Naive thymus-derived CD4-positive, alpha-beta T cell (primary cell): ENCODE data around the gene WTAP. TPM values are rescaled to one million over a fixed set of nuclear protein-coding genes. Genes with fewer than 3 reads are reported as not detected.

ENCODE experiments used
- ATAC-seq: fragments of 150-1000 bp; cut with Tn5 transposase; 2 replicates; pipeline ENCODE4 v1.10.0; 2021; ENCODE audit warnings: mild to moderate bottlenecking, moderate library complexity
- CTCF ChIA-PET: fragments of 350-600 bp; sonication (Branson Sonifier 250); formaldehyde crosslinking; loops from one replicate; lab custom pipeline; 2021; ENCODE audit warnings: antibody characterized with exemption; lab: Charles Lee
- POLR2A ChIA-PET: fragments of 350-600 bp; sonication (Branson Sonifier 250); formaldehyde crosslinking; loops from one replicate; lab custom pipeline; 2021; ENCODE audit warnings: antibody characterized with exemption, inconsistent platforms; lab: Charles Lee
- DNase-seq, 9 donors: peaks; one replicate each; pipeline versions ENCODE4 v3.0.0 to v3.0.0-alpha.2; 2020 to 2022; ENCODE audit warnings: mixed read lengths in 1 of 9
- H3K27ac ChIP-seq: one replicate; pipeline ENCODE4 v1.7.0; 2013; ENCODE audit warnings: mild to moderate bottlenecking, low read depth, low read length, moderate library complexity
- H3K27me3 ChIP-seq, 2 donors: one replicate each; pipeline ENCODE4 v1.7.0; 2013; ENCODE audit warnings: low read length in 2 of 2, mild to moderate bottlenecking in 2 of 2, moderate library complexity in 2 of 2; ENCODE audit not compliant: control insufficient read depth in 2 of 2, insufficient read depth in 2 of 2
- H3K36me3 ChIP-seq, 3 experiments: 1 replicate in 2 of 3; 2 replicates in 1 of 3; pipeline ENCODE4 v1.7.0; 2013; ENCODE audit warnings: low read length in 3 of 3, mild to moderate bottlenecking in 3 of 3, moderate library complexity in 1 of 3; ENCODE audit not compliant: insufficient read depth in 3 of 3, control insufficient read depth in 2 of 3
- H3K4me1 ChIP-seq, 2 donors: one replicate each; pipeline ENCODE4 v1.7.0; 2013; ENCODE audit warnings: low read length in 2 of 2, mild to moderate bottlenecking in 2 of 2, moderate library complexity in 1 of 2; ENCODE audit not compliant: control insufficient read depth in 2 of 2, insufficient read depth in 2 of 2
- H3K4me3 ChIP-seq: 2 replicates; pipeline ENCODE4 v1.7.0; 2013; ENCODE audit warnings: mild to moderate bottlenecking, low read length
- H3K9me3 ChIP-seq, 3 experiments: 1 replicate in 2 of 3; 2 replicates in 1 of 3; pipeline ENCODE4 v1.7.0; 2013; ENCODE audit warnings: low read length in 3 of 3; ENCODE audit not compliant: control insufficient read depth in 2 of 3
- H3K27ac Mint-ChIP-seq, 9 donors: one replicate each; pipeline ENCODE4 v1.8.0; 2020 to 2022; ENCODE audit warnings: mixed read lengths in 9 of 9, mild to moderate bottlenecking in 8 of 9, moderate library complexity in 5 of 9, inconsistent platforms in 2 of 9
- H3K27me3 Mint-ChIP-seq, 5 donors: one replicate each; pipeline ENCODE4 v1.8.0; 2021 to 2022; ENCODE audit warnings: mixed read lengths in 5 of 5, mild to moderate bottlenecking in 1 of 5
- H3K36me3 Mint-ChIP-seq, 5 donors: one replicate each; pipeline ENCODE4 v1.8.0; 2020 to 2022; ENCODE audit warnings: mixed read lengths in 5 of 5, mild to moderate bottlenecking in 3 of 5, inconsistent platforms in 1 of 5
- H3K4me1 Mint-ChIP-seq, 7 donors: one replicate each; pipeline ENCODE4 v1.8.0; 2020 to 2022; ENCODE audit warnings: mixed read lengths in 7 of 7, mild to moderate bottlenecking in 3 of 7, inconsistent platforms in 1 of 7
- H3K4me3 Mint-ChIP-seq, 10 donors: one replicate each; pipeline ENCODE4 v1.8.0; 2020 to 2022; ENCODE audit warnings: mild to moderate bottlenecking in 10 of 10, mixed read lengths in 10 of 10, moderate library complexity in 6 of 10, inconsistent platforms in 2 of 10
- H3K9me3 Mint-ChIP-seq, 11 donors: one replicate each; pipeline ENCODE4 v1.8.0; 2020 to 2022; ENCODE audit warnings: mixed read lengths in 11 of 11, mild to moderate bottlenecking in 4 of 11, inconsistent platforms in 1 of 11, moderate library complexity in 1 of 11
- intact Hi-C, 2 donors: fragments of 100-400 bp; cut with micrococcal nuclease; formaldehyde crosslinking; loops; one replicate each; pipeline ENCODE4 v1.15.1; 2023
- polyA plus RNA-seq, 2 donors: library from polyadenylated mRNA; unstranded; fragments of 300-500 nt; fragmentation: Illumina TruSeq; gene quantifications; one replicate each; pipeline ENCODE4 v1.2.3, GENCODE V29; 2021
- total RNA-seq, 6 experiments: library from RNA in 5 of 6; stranded (reverse) in 5 of 6; gene quantifications; 1 replicate in 5 of 6; 2 replicates in 1 of 6; pipeline ENCODE4 v1.2.3 and lab custom pipeline; 2021 to 2026

WTAP gene
- total and polyA plus RNA-seq, 7 experiments from 2014 or later, result 117 to 152 (median 133) TPM

DNA sequence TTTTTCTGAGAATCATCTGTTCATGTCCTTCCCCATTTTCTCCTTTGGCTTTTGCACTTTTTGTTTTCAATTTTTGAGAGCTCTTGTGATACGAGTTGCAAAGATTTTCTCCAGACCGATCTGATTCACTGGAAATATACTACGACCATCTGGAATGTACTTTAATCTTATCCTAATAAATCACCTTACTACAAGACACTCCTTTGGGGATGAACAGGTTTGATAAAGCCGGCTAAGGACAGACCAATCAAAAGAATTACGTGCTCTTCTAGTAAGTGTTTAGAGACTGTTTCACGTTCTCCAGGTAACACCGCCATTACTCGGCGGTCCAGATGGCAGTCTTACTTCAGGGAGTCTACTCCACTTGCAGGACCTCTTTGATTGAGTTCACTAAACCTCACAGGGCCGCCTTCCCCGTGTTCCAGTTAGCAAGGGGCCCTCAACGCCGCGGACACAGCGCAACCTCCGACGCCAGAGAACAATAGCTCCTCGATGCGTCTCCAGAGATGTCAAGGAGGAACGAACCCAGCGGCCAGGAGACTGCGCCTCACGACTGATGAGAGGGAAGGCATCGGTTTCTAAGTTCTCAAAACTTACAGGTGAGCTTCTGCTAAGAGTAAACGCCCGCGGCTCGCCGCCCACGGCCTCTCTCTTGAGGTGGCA lies 920 bp upstream of the WTAP start:
- H3K4me1 Mint-ChIP-seq, result peaks cover 33 to 72% (median 61%) of the 10 kb centered on the region in 7 donors
- CTCF ChIA-PET, result interaction anchor here (1.0 to 1.8 kb wide), 4 partner anchors 31 to 57 kb away, joined by 3 to 7 read pairs (median 4); partner anchors contain the start of gene ACAT2
- H3K27ac ChIP-seq, result peak overlapping the region; percentile 91
- no peaks in the 10 kb centered on the region for H3K9me3 ChIP-seq
- peak overlapping the region; percentile 87 to 97 (median 95) for H3K4me3 Mint-ChIP-seq
- H3K9me3 Mint-ChIP-seq, result peaks cover 0 to 17% (median 3%) of the 10 kb centered on the region in 11 donors
- ATAC-seq (peak; percentile 5), DNase-seq (no peak)
- peaks cover 0 to 5% (median 0%) of the 10 kb centered on the region in 3 experiments for H3K36me3 ChIP-seq
- peaks cover 29 to 31% of the 10 kb centered on the region in 2 donors for H3K4me1 ChIP-seq
- H3K4me3 ChIP-seq, result peak overlapping the region; percentile 89
- H3K27ac Mint-ChIP-seq, result peak overlapping the region; percentile 95 to 100 (median 99)
- intact Hi-C loops, result loop anchor here (2.0 to 10.0 kb wide), 6 partner anchors 242 to 1546 kb away; partner anchors contain the start of genes AGPAT4 (in 1 of the 2), EZR (in 1 of the 2), IGF2R (in 1 of the 2) and MAP3K4 (in 1 of the 2)
- peaks cover 0 to 6% (median 0%) of the 10 kb centered on the region in 5 donors for H3K27me3 Mint-ChIP-seq
- no peaks in the 10 kb centered on the region for H3K27me3 ChIP-seq
- H3K36me3 Mint-ChIP-seq, result peaks cover 7 to 25% (median 13%) of the 10 kb centered on the region in 5 donors
- POLR2A ChIA-PET, result interaction anchor here (0.7 to 5.8 kb wide), 20 partner anchors 9 to 1558 kb away, joined by 3 to 115 read pairs (median 5); partner anchors contain the start of genes ACAT2, GTF2H5, IGF2R and MRPL18

- DNase-seq (peak in 1 of 9 donors; percentile 31), ATAC-seq (peak; percentile 19)
- ChIA-PET CTCF (interaction anchor here (1.4 kb wide), 1 partner anchor 36 kb away, joined by 5 read pairs; no protein-coding TSS in a partner anchor), POLR2A (interaction anchor here (0.6 to 5.8 kb wide), 8 partner anchors 10 to 135 kb away, joined by 3 to 115 read pairs (median 8); partner anchors contain the start of genes ACAT2, MRPL18, SOD2 and TCP1)
- intact Hi-C loops, result loop anchor here (1.0 to 10.0 kb wide), 13 partner anchors 7 to 1544 kb away; partner anchors contain the start of genes ACAT2 (in 2 of the 2), SOD2 (in 2 of the 2), TCP1 (in 2 of the 2) and AGPAT4 (in 1 of the 2)
- Mint-ChIP-seq H3K27me3 (peaks cover 0 to 6% (median 0%) of the 10 kb centered on the region in 5 donors), H3K36me3 (peaks cover 5 to 23% (median 8%) of the 10 kb centered on the region in 5 donors), H3K4me1 (peaks cover 36 to 79% (median 68%) of the 10 kb centered on the region in 7 donors), H3K27ac (peak overlapping the region; percentile 85 to 95 (median 92)), H3K9me3 (peaks cover 0 to 11% (median 3%) of the 10 kb centered on the region in 11 donors), H3K4me3 (peak overlapping the region; percentile 85 to 96 (median 92))
- H3K27me3 ChIP-seq, result no peaks in the 10 kb centered on the region
- H3K27ac ChIP-seq, result peak overlapping the region; percentile 91
- H3K4me3 ChIP-seq, result peak overlapping the region; percentile 89
- no peaks in the 10 kb centered on the region for H3K9me3 ChIP-seq
- H3K4me1 ChIP-seq, result peaks cover 33 to 34% of the 10 kb centered on the region in 2 donors
- H3K36me3 ChIP-seq, result peaks cover 0 to 5% (median 0%) of the 10 kb centered on the region in 3 experiments
These were observed 575 bp downstream of the WTAP start for GRCh38 chr6:159727717-159728445.

GRCh38 chr6:159728531-159728964 lies 1.2 kb downstream of the WTAP start:
- Mint-ChIP-seq H3K4me3 (peak overlapping the region; percentile 85 to 96 (median 92)), H3K4me1 (peaks cover 33 to 77% (median 66%) of the 10 kb centered on the region in 7 donors), H3K9me3 (peaks cover 0 to 6% (median 0%) of the 10 kb centered on the region in 11 donors), H3K27ac (peak overlapping the region; percentile 85 to 95 (median 92)), H3K27me3 (peaks cover 0 to 6% (median 0%) of the 10 kb centered on the region in 5 donors), H3K36me3 (peaks cover 0 to 17% (median 3%) of the 10 kb centered on the region in 5 donors)
- intact Hi-C loops, result loop anchor here (2.0 to 10.0 kb wide), 4 partner anchors 16 to 1544 kb away; partner anchors contain the start of genes AGPAT4 (in 1 of the 2), EZR (in 1 of the 2) and TAGAP (in 1 of the 2)
- H3K27ac ChIP-seq, result peak overlapping the region; percentile 91
- H3K9me3 ChIP-seq, result no peaks in the 10 kb centered on the region
- H3K4me3 ChIP-seq, result peak overlapping the region; percentile 89
- H3K27me3 ChIP-seq, result no peaks in the 10 kb centered on the region
- peak in 1 of 9 donors; percentile 7 for DNase-seq
- ChIA-PET POLR2A (interaction anchor here (0.6 to 5.8 kb wide), 9 partner anchors 10 to 134 kb away, joined by 3 to 115 read pairs (median 4); partner anchors contain the start of genes ACAT2, MRPL18, SOD2 and TCP1), CTCF (interaction anchor here (1.4 kb wide), 1 partner anchor 37 kb away, joined by 5 read pairs; no protein-coding TSS in a partner anchor)
- peaks cover 0 to 5% (median 0%) of the 10 kb centered on the region in 3 experiments for H3K36me3 ChIP-seq
- no peak for ATAC-seq
- peaks cover 34 to 36% of the 10 kb centered on the region in 2 donors for H3K4me1 ChIP-seq

DNA sequence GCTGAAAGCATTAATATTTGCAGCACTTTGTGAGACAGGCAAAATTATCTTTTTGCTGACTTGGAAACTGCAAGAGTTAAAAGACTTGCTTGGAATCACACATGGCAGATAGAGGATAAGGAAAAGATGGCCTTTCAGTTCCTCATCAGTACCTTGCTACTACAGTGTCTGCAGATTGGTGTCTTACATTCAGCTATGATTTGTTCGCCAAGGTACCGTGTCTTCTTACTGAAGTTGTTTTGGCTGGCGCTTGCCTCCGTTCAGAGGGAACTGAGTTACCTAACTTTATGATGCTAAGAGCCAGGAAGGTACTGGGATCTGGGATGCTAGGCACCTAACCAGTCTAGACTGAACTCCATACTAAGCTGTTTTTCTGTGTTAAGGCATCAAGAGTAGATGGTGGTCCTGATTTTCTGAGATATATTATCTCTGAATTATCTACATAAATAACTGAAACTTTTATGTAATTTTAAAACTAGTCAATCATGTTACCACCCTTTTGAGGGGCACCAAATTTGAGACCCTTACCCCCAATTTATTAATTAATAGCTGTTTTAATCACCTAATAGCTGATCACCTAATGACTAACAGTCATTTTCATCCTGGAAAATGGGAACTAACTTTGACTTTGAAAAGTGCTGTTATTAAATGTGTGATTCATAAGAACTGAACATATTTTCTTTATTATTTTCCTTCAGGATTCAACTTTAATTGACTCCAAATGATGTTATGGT lies 2.5 kb downstream of the WTAP start:
- intact Hi-C loops, result loop anchor here (2.0 to 10.0 kb wide), 4 partner anchors 15 to 1543 kb away; partner anchors contain the start of genes AGPAT4 (in 1 of the 2), EZR (in 1 of the 2) and TAGAP (in 1 of the 2)
- Histone ChIP-seq H3K36me3 (peaks cover 0 to 5% (median 0%) of the 10 kb centered on the region in 3 experiments), H3K4me1 (peaks cover 38 to 43% of the 10 kb centered on the region in 2 donors), H3K9me3 (no peaks in the 10 kb centered on the region), H3K27ac (peak overlapping the region; percentile 91), H3K4me3 (peak overlapping the region; percentile 89), H3K27me3 (no peaks in the 10 kb centered on the region)
- CTCF ChIA-PET, result interaction anchor here (1.3 to 1.4 kb wide), 2 partner anchors 38 to 61 kb away, joined by 4 to 5 read pairs; no protein-coding TSS in a partner anchor
- Mint-ChIP-seq H3K4me1 (peaks cover 39 to 82% (median 72%) of the 10 kb centered on the region in 7 donors), H3K27ac (peak overlapping the region in 7 of 9 donors; percentile 58 to 95 (median 92)), H3K9me3 (peaks cover 0 to 6% (median 0%) of the 10 kb centered on the region in 11 donors), H3K4me3 (peak overlapping the region; percentile 85 to 96 (median 92)), H3K36me3 (peaks cover 0 to 14% (median 3%) of the 10 kb centered on the region in 5 donors), H3K27me3 (peaks cover 0 to 6% (median 0%) of the 10 kb centered on the region in 5 donors)
- DNase-seq, result no peak
- POLR2A ChIA-PET, result interaction anchor here (1.0 to 5.8 kb wide), 5 partner anchors 8 to 240 kb away, joined by 3 to 115 read pairs (median 32); partner anchors contain the start of genes ACAT2, MRPL18, SOD2 and TCP1
- ATAC-seq, result no peak

GRCh38 chr6:159730332-159730676 lies 3.0 kb downstream of the WTAP start:
- no peak for DNase-seq
- peaks cover 42% of the 10 kb centered on the region in 2 donors for H3K4me1 ChIP-seq
- H3K36me3 ChIP-seq, result peaks cover 0 to 5% (median 0%) of the 10 kb centered on the region in 3 experiments
- no peaks in the 10 kb centered on the region for H3K27me3 ChIP-seq
- Mint-ChIP-seq H3K4me1 (peaks cover 39 to 83% (median 74%) of the 10 kb centered on the region in 7 donors), H3K9me3 (peaks cover 0 to 6% (median 0%) of the 10 kb centered on the region in 11 donors), H3K27me3 (peaks cover 0 to 6% (median 0%) of the 10 kb centered on the region in 5 donors), H3K4me3 (peak overlapping the region in 9 of 10 donors; percentile 63 to 96 (median 88)), H3K36me3 (peaks cover 0 to 14% (median 3%) of the 10 kb centered on the region in 5 donors), H3K27ac (peak overlapping the region in 7 of 9 donors; percentile 2 to 93 (median 18))
- CTCF ChIA-PET, result interaction anchor here (1.3 kb wide), 1 partner anchor 61 kb away, joined by 4 read pairs; no protein-coding TSS in a partner anchor
- POLR2A ChIA-PET, result interaction anchor here (1.0 to 5.8 kb wide), 5 partner anchors 8 to 239 kb away, joined by 3 to 115 read pairs (median 32); partner anchors contain the start of genes ACAT2, MRPL18, SOD2 and TCP1
- no peaks in the 10 kb centered on the region for H3K9me3 ChIP-seq
- no peak for ATAC-seq
- no peak overlapping the region for H3K27ac ChIP-seq
- H3K4me3 ChIP-seq, result peak overlapping the region; percentile 89
- intact Hi-C loops, result no loop called here
